GM23248 (cell line): Measurements from ENCODE around the gene FBXO15.

ENCODE experiments used
- EZH2 ChIP-seq: fragments of 200-600 bp; sonication (generic); IDR thresholded peaks from 2 replicates; pipeline ENCODE4 v1.6.1; 2018; ENCODE audit warnings: antibody characterized with exemption, mild to moderate bottlenecking; ENCODE audit not compliant: insufficient read depth, poor library complexity, severe bottlenecking
- EZH2phosphoT487 ChIP-seq: fragments of 200-600 bp; sonication (generic); IDR thresholded peaks from 2 replicates; pipeline ENCODE4 v1.6.1; 2018; ENCODE audit warnings: antibody characterized with exemption, moderate library complexity, mild to moderate bottlenecking, low read depth; ENCODE audit not compliant: insufficient read depth

DNA sequence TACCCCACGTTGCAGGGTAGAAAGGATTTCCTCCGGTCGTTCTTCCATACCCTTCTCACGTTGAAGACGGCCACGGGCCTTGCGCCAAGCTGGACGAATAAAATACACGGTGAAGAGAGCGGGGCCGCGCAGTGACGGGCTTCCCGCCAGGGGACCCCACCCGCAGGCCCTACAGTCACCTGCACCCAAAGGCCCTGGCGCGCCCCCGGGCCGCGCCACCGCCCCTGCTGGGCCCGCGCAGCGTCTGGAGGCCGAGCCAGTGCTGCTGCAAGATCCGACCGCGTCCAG lies 199 bp downstream of the FBXO15 start:
- TF ChIP-seq EZH2, result no peak
- TF ChIP-seq EZH2phosphoT487, result no peak
